Measurements from ENCODE around the gene TM7SF2. TPM values are rescaled to one million over a fixed set of nuclear protein-coding genes. Genes with fewer than 3 reads are reported as not detected.
A peak's percentile ranks its signal among the peaks of the same experiment; 100 is the strongest.

Gene TM7SF2
- total RNA-seq, 1 experiment from 2014 or later = 74.8 TPM

GRCh38 chr11:65113839-65114238 lies 2.2 kb downstream of the TM7SF2 start:
- Histone ChIP-seq H4K8ac (replicated peaks; ENCODE audit: insufficient read length, low read depth, low read length) (no peak overlapping the region), H3K27me3 (ENCODE audit: insufficient read depth, low read length) (no peaks in the 10 kb centered on the region), H3K79me1 (ENCODE audit: insufficient read depth, low read depth, low read length, poor library complexity, severe bottlenecking) (no peaks in the 10 kb centered on the region), H3K4me1 (ENCODE audit: insufficient read depth, low read length) (no peaks in the 10 kb centered on the region), H3K23ac (ENCODE audit: insufficient read length, low read depth, low read length) (no peak overlapping the region), H3K9me3 (ENCODE audit: control insufficient read depth, low read depth, low read length) (no peaks in the 10 kb centered on the region), H3K9ac (ENCODE audit: extremely low read depth, insufficient read length, low read length) (no peak overlapping the region), H3K4ac (ENCODE audit: low read depth, low read length) (no peak overlapping the region), H3K79me2 (ENCODE audit: insufficient read depth, low read length) (no peaks in the 10 kb centered on the region), H2BK120ac (ENCODE audit: low read depth, low read length, poor library complexity, severe bottlenecking) (no peak overlapping the region), H4K91ac (ENCODE audit: insufficient read length, low read depth, low read length) (no peak overlapping the region), H2BK12ac (ENCODE audit: insufficient read length, low read depth, low read length) (no peak overlapping the region), H3K27ac (ENCODE audit: insufficient read length, low read depth, low read length) (no peak overlapping the region), H2AFZ (ENCODE audit: low read length) (no peak overlapping the region), H3T11ph (ENCODE audit: low read length) (no peak overlapping the region), H3K18ac (ENCODE audit: insufficient read length, low read depth, low read length) (no peak overlapping the region), H2BK15ac (ENCODE audit: low read depth, low read length) (no peak overlapping the region), H3K23me2 (ENCODE audit: insufficient read length, low read depth, low read length, poor library complexity, severe bottlenecking) (peaks cover 18% of the 10 kb centered on the region), H3K56ac (ENCODE audit: insufficient read length, low read depth, low read length) (no peak overlapping the region), H4K20me1 (ENCODE audit: control insufficient read depth, insufficient read depth, insufficient read length) (no peaks in the 10 kb centered on the region), H2BK5ac (ENCODE audit: insufficient read length, low read length) (no peak overlapping the region), H2BK20ac (ENCODE audit: low read depth, low read length, poor library complexity, severe bottlenecking) (no peak overlapping the region), H3K4me2 (ENCODE audit: insufficient read depth, insufficient read length, low read length) (no peak overlapping the region), H4K5ac (ENCODE audit: insufficient read length, low read depth, low read length) (no peak overlapping the region), H2AK5ac (ENCODE audit: insufficient read length, low read length) (no peak overlapping the region), H3K14ac (ENCODE audit: insufficient read depth, low read length) (no peak overlapping the region)
- peak overlapping the region; percentile 11 to 99; a peak in 4 of 5 replicates for H3K4me3 Mint-ChIP-seq
- WGBS (ENCODE audit: extremely low coverage, insufficient read length, low lambda C conversion rate) = no CpG with 5 or more reads among the region's 6 CpGs
- peaks cover 1% of the 10 kb centered on the region; the same call in 1 of the 2 replicates for H3K27me3 Mint-ChIP-seq (ENCODE audit: low read depth)
- H3K36me3 Mint-ChIP-seq (ENCODE audit: insufficient read depth in 1 of 3, low read depth in 3 of 3) = peaks cover 7 to 34% (median 33%) of the 10 kb centered on the region in 3 experiments
- no peaks in the 10 kb centered on the region for H3K9me3 Mint-ChIP-seq
- TF ChIP-seq CTCF (conservative IDR thresholded peaks at IDR 0.05) = no peak
- no peak for DNase-seq
- H3K27ac Mint-ChIP-seq = 0 out of 7 replicates have a peak overlapping the region, but pooled peaks of 1 of the 3 experiments have one; percentile 17
- peaks cover 17 to 25% of the 10 kb centered on the region in 2 experiments for H3K4me1 Mint-ChIP-seq
